Measurements from ENCODE around the gene ATG16L1. TPM values are rescaled to one million over a fixed set of nuclear protein-coding genes. Genes with fewer than 3 reads are reported as not detected.

Gene ATG16L1
- total RNA-seq, 1 experiment from 2014 or later, result 20.2 TPM

DNA sequence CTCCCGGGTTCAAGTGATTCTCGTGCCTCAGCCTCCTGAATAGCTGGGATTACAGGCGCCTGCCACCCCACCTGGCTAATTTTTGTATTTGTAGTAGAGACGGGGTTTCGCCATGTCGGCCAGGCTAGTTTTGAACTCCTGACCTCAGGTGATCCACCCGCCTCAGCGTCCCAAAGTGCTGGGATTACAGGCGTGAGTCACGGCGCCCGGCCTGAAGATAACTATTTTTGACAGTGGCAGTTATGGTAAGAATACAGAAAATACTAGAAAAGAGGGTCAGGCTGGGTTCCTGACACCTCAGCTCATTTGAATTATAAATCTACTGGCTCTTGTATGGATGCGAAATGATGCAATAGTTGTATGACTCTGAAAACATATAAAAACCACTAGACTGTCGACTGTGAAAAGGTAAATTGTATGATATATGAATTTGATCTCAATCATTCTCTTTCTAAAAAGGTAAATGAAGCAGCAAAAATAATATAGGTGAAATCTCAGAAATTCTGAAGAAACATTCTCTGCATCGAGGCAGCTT, 91.8 kb downstream of the ATG16L1 start:
- Histone ChIP-seq H3K9me3 (ENCODE audit: low read length) (peaks cover 3% of the 10 kb centered on the region; the same call in 1 of the 2 replicates), H4K20me1 (ENCODE audit: insufficient read depth, low read depth, low read length) (no peaks in the 10 kb centered on the region), H3K27ac (ENCODE audit: low read length) (no peak overlapping the region), H3K27me3 (ENCODE audit: low read length) (no peaks in the 10 kb centered on the region), H3K4me1 (ENCODE audit: low read length) (no peaks in the 10 kb centered on the region), H3K4me3 (ENCODE audit: low read length) (no peak overlapping the region), H3K4me2 (ENCODE audit: low read depth, low read length, poor library complexity, severe bottlenecking) (no peak overlapping the region), H3K36me3 (ENCODE audit: insufficient read depth, low read length) (no peaks in the 10 kb centered on the region), H3K9ac (ENCODE audit: low read length) (no peak overlapping the region), H2AFZ (ENCODE audit: low read length) (no peak overlapping the region), H3K79me2 (ENCODE audit: low read length) (no peaks in the 10 kb centered on the region), H3K9me2 (replicated peaks; ENCODE audit: insufficient read depth, low read length) (no peaks in the 10 kb centered on the region)
- no peak for DNase-seq

Small RNA genes lying within 50 kb of the gene (small RNA-seq; reads per million reads assigned to genes)
- gene RN7SL32P (not detected), gene SCARNA5 (58.8 reads per million, percentile 99 among the genes with 10 or more reads in this experiment), gene SCARNA6 (67.0 reads per million, percentile 99 among the genes with 10 or more reads in this experiment)

Other genes starting within 250 kb of the ATG16L1 start
- not detected in 2 replicates for gene NGEF, start 238.4 kb upstream of the ATG16L1 start, total RNA-seq (2014; rRNA removed; shearing (Covaris generic); ENCODE audit: low replicate concordance)
- gene NEU2, start 219.0 kb upstream of the ATG16L1 start, total RNA-seq (2014; rRNA removed; shearing (Covaris generic); ENCODE audit: low replicate concordance), result not detected in 2 replicates
- gene INPP5D, start 191.3 kb upstream of the ATG16L1 start, total RNA-seq (2014; rRNA removed; shearing (Covaris generic); ENCODE audit: low replicate concordance), result 145 and 155 TPM in 2 replicates
- not detected in 2 replicates for gene SAG, start 56.1 kb downstream of the ATG16L1 start, total RNA-seq (2014; rRNA removed; shearing (Covaris generic); ENCODE audit: low replicate concordance)
- gene DGKD, start 102.8 kb downstream of the ATG16L1 start, total RNA-seq (2014; rRNA removed; shearing (Covaris generic); ENCODE audit: low replicate concordance), result 10.2 and 11.5 TPM in 2 replicates